ENCODE results near the gene MRFAP1.

DNA sequence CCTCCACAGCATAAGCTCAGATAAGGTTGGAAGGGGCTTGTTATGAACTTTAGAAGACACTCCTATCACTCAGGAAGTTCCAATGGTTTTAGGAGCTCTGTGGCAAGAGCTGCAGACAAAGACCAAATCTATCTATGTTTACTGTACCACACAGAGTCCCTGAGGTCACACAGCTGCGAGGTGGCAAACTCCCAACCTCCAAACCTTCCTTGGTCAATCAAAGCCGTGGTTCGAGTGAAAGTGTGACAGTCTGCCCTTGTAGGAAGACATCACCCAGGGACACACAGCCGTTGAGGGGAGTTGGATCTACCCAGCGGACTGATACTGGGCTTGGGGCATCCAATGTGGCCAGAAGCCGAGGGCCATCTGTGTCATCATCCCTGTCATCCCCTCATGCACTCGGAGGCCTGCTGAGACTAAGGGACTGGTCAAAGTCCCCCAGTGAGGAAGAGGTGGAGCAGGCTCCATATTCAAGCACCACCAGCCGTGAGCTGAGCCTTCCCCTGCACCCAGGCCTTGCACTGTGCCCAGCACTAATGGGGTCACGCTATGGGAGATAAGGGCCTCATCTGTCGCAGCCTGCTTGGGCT is 38.7 kb upstream of the MRFAP1 start:
- TF ChIP-seq, protein P1, sequence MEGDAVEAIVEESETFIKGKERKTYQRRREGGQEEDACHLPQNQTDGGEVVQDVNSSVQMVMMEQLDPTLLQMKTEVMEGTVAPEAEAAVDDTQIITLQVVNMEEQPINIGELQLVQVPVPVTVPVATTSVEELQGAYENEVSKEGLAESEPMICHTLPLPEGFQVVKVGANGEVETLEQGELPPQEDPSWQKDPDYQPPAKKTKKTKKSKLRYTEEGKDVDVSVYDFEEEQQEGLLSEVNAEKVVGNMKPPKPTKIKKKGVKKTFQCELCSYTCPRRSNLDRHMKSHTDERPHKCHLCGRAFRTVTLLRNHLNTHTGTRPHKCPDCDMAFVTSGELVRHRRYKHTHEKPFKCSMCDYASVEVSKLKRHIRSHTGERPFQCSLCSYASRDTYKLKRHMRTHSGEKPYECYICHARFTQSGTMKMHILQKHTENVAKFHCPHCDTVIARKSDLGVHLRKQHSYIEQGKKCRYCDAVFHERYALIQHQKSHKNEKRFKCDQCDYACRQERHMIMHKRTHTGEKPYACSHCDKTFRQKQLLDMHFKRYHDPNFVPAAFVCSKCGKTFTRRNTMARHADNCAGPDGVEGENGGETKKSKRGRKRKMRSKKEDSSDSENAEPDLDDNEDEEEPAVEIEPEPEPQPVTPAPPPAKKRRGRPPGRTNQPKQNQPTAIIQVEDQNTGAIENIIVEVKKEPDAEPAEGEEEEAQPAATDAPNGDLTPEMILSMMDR (IDR thresholded peaks at IDR 0.05): no peak
- TF ChIP-seq EZH2 (IDR thresholded peaks at IDR 0.05) (no peak), EZH2phosphoT487 (IDR thresholded peaks at IDR 0.05) (no peak)

Data from neural progenitor cell (in vitro differentiated cells).